Neutrophil (primary cell): ENCODE results near the gene DZIP1L.

Experiments
- H3K27ac ChIP-seq: fragments of 200-600 bp; sonication (generic); 2 replicates; pipeline ENCODE4 v1.5.1; 2016; ENCODE audit warnings: mild to moderate bottlenecking, moderate library complexity
- H3K27me3 ChIP-seq: fragments of 200-600 bp; sonication (generic); 2 replicates; pipeline ENCODE4 v1.6.0; 2016; ENCODE audit warnings: mild to moderate bottlenecking
- H3K36me3 ChIP-seq: fragments of 200-600 bp; sonication (generic); 2 replicates; pipeline ENCODE4 v1.5.1; 2017
- H3K4me1 ChIP-seq, 2 experiments: fragments of 200-600 bp in 1 of 2; sonication (generic) in 1 of 2; 1 replicate in 1 of 2; 2 replicates in 1 of 2; pipeline versions ENCODE4 v1.5.1 to v1.6.1; 2013 to 2016; ENCODE audit warnings: low read depth in 1 of 2, low read length in 1 of 2, mild to moderate bottlenecking in 1 of 2, moderate library complexity in 1 of 2; ENCODE audit not compliant: control insufficient read depth in 1 of 2, insufficient read depth in 1 of 2
- H3K4me3 ChIP-seq, 2 experiments: fragments of 200-600 bp in 1 of 2; sonication (generic) in 1 of 2; 1 replicate in 1 of 2; 2 replicates in 1 of 2; pipeline ENCODE4 v1.5.1; 2013 to 2016; ENCODE audit warnings: low read depth in 1 of 2, low read length in 1 of 2, mild to moderate bottlenecking in 1 of 2, moderate library complexity in 1 of 2
- H3K9me3 ChIP-seq: fragments of 200-600 bp; sonication (generic); 2 replicates; pipeline ENCODE4 v1.5.1; 2016
- TF ChIP-seq, protein P1 (sequence below): fragments of 200-600 bp; sonication (generic); IDR thresholded peaks from 2 replicates; pipeline ENCODE4 v1.5.1; 2016; ENCODE audit warnings: antibody characterized with exemption

DZIP1L gene

GRCh38 chr3:138059261-138059660, 56.1 kb downstream of the DZIP1L start:
- Histone ChIP-seq H3K27me3 (no peaks in the 10 kb centered on the region), H3K36me3 (peaks cover 16% of the 10 kb centered on the region), H3K4me1 (peaks cover 9 to 25% of the 10 kb centered on the region in 2 experiments), H3K4me3 (no peak overlapping the region), H3K9me3 (no peaks in the 10 kb centered on the region), H3K27ac (no peak overlapping the region)
- TF ChIP-seq, protein P1, sequence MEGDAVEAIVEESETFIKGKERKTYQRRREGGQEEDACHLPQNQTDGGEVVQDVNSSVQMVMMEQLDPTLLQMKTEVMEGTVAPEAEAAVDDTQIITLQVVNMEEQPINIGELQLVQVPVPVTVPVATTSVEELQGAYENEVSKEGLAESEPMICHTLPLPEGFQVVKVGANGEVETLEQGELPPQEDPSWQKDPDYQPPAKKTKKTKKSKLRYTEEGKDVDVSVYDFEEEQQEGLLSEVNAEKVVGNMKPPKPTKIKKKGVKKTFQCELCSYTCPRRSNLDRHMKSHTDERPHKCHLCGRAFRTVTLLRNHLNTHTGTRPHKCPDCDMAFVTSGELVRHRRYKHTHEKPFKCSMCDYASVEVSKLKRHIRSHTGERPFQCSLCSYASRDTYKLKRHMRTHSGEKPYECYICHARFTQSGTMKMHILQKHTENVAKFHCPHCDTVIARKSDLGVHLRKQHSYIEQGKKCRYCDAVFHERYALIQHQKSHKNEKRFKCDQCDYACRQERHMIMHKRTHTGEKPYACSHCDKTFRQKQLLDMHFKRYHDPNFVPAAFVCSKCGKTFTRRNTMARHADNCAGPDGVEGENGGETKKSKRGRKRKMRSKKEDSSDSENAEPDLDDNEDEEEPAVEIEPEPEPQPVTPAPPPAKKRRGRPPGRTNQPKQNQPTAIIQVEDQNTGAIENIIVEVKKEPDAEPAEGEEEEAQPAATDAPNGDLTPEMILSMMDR, result no peak

DNA sequence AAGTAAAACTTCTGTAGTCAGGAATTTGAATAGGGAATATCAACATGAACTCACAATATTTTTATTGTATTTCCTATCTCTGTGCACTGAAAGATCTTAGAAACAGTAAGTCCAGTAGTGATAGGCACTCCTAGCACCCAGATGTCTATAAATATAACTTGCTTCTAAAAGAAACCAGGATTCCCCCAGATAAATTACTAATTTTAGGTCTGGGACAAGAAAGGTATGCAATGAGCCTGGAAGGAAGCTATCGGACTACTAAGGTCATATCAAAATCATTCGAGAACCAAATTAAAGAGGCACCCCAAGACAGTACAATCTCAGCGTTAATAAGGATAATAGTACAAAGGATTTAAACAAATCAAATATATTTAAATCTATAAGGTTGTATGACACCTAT, 58.0 kb downstream of the DZIP1L start:
- H3K4me1 ChIP-seq, result peaks cover 0 to 9% of the 10 kb centered on the region in 2 experiments
- TF ChIP-seq, protein P1, result no peak
- H3K27ac ChIP-seq, result no peak overlapping the region
- no peaks in the 10 kb centered on the region for H3K9me3 ChIP-seq
- no peak overlapping the region for H3K4me3 ChIP-seq
- H3K36me3 ChIP-seq, result peaks cover 17% of the 10 kb centered on the region
- no peaks in the 10 kb centered on the region for H3K27me3 ChIP-seq

GRCh38 chr3:138054057-138054456, 61.4 kb downstream of the DZIP1L start:
- peaks cover 24% of the 10 kb centered on the region for H3K36me3 ChIP-seq
- no peaks in the 10 kb centered on the region for H3K4me1 ChIP-seq
- H3K27me3 ChIP-seq, result no peaks in the 10 kb centered on the region
- no peak overlapping the region for H3K4me3 ChIP-seq
- no peak overlapping the region for H3K27ac ChIP-seq
- TF ChIP-seq, protein P1, result no peak
- H3K9me3 ChIP-seq, result no peaks in the 10 kb centered on the region

DNA sequence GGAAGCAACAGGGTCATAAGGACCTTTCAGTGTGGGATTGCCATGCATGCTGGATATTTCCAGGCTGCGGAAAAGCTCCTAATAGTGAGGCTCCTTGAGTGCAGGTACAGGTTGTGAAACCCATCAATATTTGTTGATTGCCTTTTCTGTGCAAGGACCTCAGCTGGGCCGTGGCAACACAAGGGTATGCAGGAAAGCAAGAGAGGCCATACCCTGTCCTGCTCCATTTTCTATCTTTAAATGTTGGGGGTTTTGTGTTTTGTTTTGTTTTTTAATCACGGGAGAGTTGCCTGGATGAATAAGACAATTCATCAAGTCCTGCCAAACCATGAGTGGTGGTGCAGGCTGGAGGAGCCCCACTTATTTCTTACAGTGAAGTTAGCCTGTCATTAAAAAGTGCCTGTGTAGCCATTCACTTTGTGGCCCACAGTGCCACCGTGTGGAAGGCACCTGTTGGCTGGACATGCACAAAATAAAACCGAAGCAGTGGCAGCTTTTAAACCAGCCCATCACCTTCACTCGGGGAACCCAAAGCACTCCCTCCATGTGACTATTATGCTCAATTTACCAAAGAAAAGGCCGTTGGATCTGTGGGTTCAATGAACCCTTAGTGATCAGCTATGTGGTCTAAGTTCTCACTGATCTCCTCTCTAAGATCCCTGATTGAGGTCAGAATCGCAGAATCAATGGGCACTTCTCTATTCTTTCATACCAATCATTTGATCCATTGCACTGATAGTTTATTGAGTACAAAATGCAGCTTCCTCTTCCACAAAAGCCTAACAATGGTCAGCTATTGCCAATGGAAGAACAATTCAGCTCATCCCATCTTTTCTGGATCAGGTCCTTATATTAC, 63.2 kb downstream of the DZIP1L start:
- no peak overlapping the region for H3K4me3 ChIP-seq
- peaks cover under 1 to 5% of the 10 kb centered on the region in 2 experiments for H3K4me1 ChIP-seq
- no peak overlapping the region for H3K27ac ChIP-seq
- TF ChIP-seq, protein P1, result no peak
- no peaks in the 10 kb centered on the region for H3K27me3 ChIP-seq
- H3K9me3 ChIP-seq, result no peaks in the 10 kb centered on the region
- peaks cover 31% of the 10 kb centered on the region for H3K36me3 ChIP-seq

- Histone ChIP-seq H3K27ac (no peak overlapping the region), H3K36me3 (peaks cover 34% of the 10 kb centered on the region), H3K4me1 (peaks cover 6 to 10% of the 10 kb centered on the region in 2 experiments), H3K9me3 (no peaks in the 10 kb centered on the region), H3K4me3 (no peak overlapping the region), H3K27me3 (no peaks in the 10 kb centered on the region)
- TF ChIP-seq, protein P1, result no peak
Measured at GRCh38 chr3:138049157-138049919, 66.1 kb downstream of the DZIP1L start.
